HG03342 (cell line): ENCODE results near the gene ZNF398.
"Not testable (repeated sequence)": the region's sequence is repeated elsewhere in the genome, so short reads cannot be mapped to it uniquely, and the experiment has no call there.

Experiments
- ATAC-seq: cut with Tn5 transposase; IDR thresholded peaks from one replicate; pipeline ENCODE4 v1.9.1; 2021; ENCODE audit warnings: mild to moderate bottlenecking, moderate library complexity; ENCODE audit not compliant: unreplicated experiment

The ZNF398 gene

GRCh38 chr7:149147072-149147751 lies at the start of gene ZNF398:
ZNF398 (plus strand) TSS chr7:149147453; CDS start chr7:149147743, 290 bp downstream.
- peak; percentile 75 for ATAC-seq

GRCh38 chr7:149099058-149099457 lies 48.2 kb upstream of the ZNF398 start:
- no peak for ATAC-seq

GRCh38 chr7:149100821-149101220 lies 46.4 kb upstream of the ZNF398 start:
- no peak for ATAC-seq

DNA sequence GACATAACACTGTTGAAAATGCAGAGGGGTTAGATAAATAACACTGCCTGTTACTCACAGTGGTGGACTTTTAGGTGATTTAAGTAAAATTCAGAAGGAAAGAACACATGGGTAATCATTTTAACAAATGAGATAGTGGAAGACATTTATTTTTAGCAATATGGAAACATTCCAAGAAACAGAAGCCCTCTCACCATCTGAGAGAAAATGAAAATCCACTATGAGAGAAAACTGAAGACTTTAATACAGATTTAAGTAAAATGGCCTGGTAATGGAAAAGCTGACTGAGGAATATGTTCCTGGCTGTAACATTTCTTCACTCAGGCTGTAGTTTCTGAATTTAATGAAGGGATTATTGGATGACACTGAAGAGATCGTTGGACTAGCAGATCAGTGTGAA lies 44.6 kb upstream of the ZNF398 start:
- ATAC-seq = no peak

DNA sequence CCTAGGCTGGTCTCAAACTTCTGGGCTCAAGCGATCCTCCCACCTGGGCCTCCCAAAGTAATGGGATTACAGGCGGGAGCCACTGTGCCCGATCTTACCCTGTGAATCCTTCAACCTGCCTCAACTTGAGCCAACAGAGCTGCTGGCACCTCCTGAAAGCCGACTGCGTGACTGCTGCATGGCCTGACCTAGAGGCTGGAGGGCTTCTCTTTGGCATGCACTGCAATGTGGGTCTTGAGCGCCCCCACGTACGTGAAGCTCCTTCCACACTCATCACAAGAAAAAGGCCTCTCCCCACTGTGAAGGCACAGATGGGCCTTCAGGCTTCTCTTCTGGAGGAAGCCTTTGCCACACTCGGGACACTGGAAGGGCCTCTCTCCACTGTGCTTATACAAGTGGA lies 43.8 kb upstream of the ZNF398 start:
- ATAC-seq = no peak

DNA sequence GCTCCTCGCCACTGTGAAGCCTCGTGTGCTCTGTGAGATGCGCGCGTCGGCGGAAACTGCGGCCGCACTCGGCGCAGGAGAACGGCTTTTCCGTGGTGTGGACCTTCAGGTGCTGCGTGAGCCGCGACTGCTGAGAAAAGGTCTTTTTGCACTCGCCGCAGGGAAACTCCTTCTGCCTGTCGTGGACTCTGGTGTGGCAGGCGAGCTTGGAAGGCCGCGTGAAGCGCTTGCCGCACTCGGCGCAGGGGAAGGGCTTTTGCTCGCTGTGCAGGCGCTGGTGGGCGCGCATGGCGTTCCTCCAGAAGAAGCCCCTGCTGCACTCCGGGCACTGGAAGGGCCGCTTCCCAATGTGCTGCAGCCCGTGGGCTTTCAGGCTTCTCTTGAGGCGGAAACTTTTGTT lies 43.0 kb upstream of the ZNF398 start:
- ATAC-seq = no peak

GRCh38 chr7:149104749-149105148 lies 42.5 kb upstream of the ZNF398 start:
- no peak for ATAC-seq

GRCh38 chr7:149109969-149110368 lies 37.3 kb upstream of the ZNF398 start:
- ATAC-seq = no peak

DNA sequence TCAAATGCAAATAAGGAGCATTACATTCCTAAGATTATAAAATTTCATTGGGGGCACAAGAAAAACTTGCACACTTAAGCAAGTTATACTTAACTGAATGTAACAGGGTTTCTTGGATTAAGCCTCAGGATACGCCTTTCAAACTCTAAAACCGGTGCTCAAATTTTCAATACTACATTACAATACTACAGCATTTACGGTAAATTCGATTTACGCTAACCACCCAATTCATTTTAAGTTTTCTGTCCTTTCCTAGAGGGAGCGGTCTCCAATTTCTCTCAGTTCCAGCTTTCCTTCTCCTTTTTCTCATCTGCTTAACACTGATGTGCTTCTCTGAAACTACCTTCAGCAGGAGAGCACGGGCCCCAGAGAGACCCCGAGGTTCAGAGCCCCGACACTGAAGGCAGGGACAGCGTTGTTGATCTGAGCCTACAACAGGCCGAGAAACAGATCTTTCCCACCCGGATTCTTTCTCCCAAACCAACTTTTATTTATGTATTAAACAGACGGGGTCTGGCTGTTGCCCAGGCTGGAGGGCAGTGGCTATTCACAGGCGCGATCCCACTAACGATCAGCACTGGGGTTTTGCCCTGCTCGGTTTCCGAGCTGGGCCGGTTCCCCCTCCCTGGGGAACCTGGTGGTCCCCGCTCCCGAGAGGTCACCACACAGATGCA lies 21.9 kb upstream of the ZNF398 start:
- no peak for ATAC-seq

GRCh38 chr7:149125863-149126661 lies 21.2 kb upstream of the ZNF398 start, which contains the start of gene ZNF425:
ZNF425 (minus strand) TSS chr7:149126324; CDS start chr7:149126213, 111 bp downstream.
- peak; percentile 84 for ATAC-seq

DNA sequence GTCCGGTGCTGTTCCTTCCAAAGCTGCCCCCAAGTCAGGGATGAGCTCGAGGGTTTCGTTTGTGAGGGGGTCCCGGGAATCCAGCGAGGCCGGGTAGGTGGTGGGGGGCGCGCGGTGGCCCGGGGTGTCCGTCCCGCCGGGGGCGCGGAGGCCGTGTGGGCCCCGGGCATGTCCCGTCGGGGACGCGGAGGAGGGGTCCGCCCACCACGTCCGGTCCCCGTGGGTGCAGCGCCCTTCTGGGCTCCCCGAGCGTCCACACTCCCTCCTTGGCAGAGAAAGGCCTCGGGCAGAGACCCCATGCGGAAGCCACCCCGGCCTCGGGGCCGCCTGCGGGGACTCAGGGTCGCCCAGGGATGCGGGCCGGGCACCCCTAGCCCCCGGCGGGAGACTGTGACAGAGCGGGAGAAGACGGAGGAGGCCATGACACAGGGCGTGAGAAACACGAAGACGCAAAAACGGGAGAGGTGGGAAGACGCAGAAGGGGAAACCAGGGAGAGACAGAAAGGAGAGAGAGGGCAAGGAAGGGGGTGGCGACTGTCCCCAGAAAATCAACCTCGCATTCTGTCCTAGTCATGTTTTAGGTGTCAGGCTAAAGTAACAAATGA lies 20.5 kb upstream of the ZNF398 start:
- peak; percentile 34 for ATAC-seq

DNA sequence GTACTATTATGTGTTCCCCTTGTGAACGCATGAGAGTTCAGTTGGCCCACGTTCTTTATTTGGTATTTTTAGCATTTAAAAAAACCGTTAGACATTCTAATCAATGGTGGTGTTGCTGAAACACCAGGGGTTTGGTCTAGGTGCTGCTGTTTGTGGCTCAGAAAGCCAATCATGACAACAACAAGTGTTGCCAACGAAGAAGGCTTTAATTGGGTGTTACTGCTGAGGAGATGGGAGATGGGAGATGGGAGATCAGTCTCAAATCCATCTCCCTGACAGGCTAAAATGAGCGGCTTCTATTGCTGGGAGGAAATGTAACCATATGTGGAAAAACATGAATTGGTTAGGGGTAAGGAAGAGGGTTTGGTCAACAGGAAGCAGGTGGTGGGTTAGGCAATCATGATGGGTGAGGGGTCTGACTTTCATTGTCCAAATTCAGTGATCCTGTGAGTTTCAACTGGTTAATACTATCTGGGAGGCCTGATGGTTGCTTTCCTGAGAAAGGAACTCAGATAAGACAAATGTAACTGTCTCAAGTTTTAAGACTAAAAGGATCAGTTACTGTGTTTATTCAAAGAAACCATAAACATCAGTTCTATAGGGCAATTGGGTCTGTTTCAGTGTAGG lies 16.6 kb upstream of the ZNF398 start:
- no peak for ATAC-seq

DNA sequence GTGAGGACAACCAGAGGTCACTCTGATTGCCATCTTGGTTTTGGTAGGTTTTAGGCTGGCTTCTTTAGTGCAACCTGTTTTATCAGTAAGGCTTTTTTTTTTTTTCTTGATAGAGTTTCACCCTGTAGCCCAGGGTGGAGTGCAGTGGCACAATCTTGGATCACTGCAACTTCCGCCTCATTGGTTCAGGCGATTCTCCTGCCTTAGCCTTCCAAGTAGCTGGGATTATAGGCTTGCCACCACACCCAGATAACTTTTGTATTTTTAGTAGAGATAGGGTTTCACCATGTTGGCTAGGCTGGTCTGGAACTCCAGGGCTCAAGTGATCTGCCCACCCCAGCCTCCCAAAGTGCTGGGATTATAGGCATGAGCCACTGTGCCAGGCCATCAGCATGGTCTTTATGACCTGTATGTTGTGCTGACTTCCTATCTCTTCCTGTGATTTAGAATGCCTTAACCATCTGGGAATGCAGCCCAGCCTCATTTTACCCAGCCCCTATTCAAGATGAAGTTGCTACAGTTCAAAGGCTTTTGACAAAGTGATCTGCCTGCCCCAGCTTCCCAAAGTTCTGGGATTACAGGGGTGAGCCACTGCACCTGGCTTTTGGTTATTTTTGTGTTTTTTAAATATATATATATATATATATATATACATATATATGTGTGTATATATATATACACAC lies 14.1 kb upstream of the ZNF398 start:
- ATAC-seq = no peak

DNA sequence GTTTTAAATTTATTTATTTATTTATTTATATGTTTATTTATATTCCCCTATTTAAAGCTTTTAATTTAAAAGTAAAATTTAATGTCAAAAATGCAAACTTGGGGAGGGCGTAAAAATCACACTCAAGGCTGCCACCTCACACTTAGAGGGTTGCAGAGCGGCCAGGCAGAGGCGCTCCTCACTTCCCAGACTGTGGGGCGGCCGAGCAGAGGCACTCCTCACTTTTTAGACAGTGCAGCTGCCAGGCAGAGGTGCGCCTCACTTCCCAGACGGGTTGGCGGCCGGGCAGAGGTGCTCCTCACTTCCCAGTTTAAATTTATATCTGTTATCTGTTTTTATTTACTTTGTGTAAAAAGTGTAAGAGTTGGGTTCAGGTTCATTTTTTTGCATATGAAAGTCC lies 11.1 kb upstream of the ZNF398 start:
- ATAC-seq = no peak

DNA sequence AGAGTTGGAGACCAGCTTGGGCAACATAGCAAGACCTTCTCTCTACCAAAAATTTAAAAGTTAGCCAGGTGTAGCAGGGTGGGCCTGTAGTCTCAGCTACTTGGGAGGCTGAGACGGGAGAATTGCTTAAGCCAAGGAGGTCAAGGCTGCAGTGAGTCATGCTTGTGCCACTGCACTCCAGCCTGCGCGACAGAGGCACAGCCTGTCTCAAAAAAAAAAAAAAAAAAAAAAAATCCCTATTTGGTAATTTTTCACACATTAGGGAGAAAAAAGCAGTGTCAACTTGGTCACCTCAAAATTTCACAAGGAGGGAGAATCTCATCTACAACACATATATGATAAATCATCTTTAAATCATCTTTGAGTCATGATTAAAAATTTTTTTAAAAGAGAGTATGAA lies 6.4 kb upstream of the ZNF398 start:
- ATAC-seq = no peak

- ATAC-seq = no peak
Measured at GRCh38 chr7:149141893-149142292, 5.4 kb upstream of the ZNF398 start.

DNA sequence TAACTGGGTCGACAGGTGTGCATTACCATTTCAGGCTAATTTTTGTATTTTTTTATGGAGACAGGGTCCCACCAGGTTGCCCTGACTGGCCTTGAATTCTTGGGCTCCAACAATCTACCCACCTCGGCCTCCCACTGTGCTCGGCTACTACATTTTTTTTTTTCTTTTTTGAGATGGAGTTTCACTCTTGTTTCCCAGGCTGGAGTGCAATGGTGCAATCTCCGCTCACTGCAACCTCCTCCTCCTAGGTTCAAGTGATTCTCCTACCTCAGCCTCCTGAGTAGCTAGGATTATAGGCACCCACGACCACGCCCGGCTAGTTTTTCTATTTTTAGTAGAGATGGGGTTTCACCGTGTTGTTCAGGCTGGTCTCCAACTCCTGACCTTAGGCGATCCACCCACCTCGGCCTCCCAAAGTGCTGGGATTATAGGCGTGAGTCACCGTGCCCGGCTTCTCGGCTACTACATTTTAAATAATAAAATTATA lies 2.8 kb upstream of the ZNF398 start:
- ATAC-seq = not testable (repeated sequence)

GRCh38 chr7:149145031-149145845 lies 2.0 kb upstream of the ZNF398 start:
- ATAC-seq = no peak
